ENCODE data around the gene NF1. TPM values are rescaled to one million over a fixed set of nuclear protein-coding genes. Genes with fewer than 3 reads are reported as not detected.
"Not testable (repeated sequence)": the region's sequence is repeated elsewhere in the genome, so short reads cannot be mapped to it uniquely, and the experiment has no call there.

Gene NF1
- total and polyA plus RNA-seq, 5 donors = 7.2 to 60.8 (median 46.1) TPM

- H3K27me3 ChIP-seq (ENCODE audit: control insufficient read depth, insufficient read depth); H3K9me3 ChIP-seq (ENCODE audit: control insufficient read depth, low read length); H3K27ac ChIP-seq (ENCODE audit: low read length); H3K4me1 ChIP-seq (ENCODE audit: control insufficient read depth, insufficient read depth, low read length); H3K4me3 ChIP-seq (ENCODE audit: low read length); DNase-seq; ATAC-seq; intact Hi-C loops (cut with DNase I): not testable (repeated sequence)
- 96% methylated on average over 6 of the region's 6 CpGs for WGBS
Measured at GRCh38 chr17:31156864-31157263, 62.1 kb downstream of the NF1 start.

GRCh38 chr17:31158746-31159377 is 64.1 kb downstream of the NF1 start:
- peaks cover 1% of the 10 kb centered on the region for H3K4me1 ChIP-seq (ENCODE audit: control insufficient read depth, insufficient read depth, low read length)
- no peak overlapping the region for H3K4me3 ChIP-seq (ENCODE audit: low read length)
- H3K27ac ChIP-seq (ENCODE audit: low read length) = no peak overlapping the region
- ATAC-seq = no peak
- DNase-seq = no peak
- no peaks in the 10 kb centered on the region for H3K27me3 ChIP-seq (ENCODE audit: control insufficient read depth, insufficient read depth)
- intact Hi-C loops (cut with DNase I) = no loop called here
- no peaks in the 10 kb centered on the region for H3K9me3 ChIP-seq (ENCODE audit: control insufficient read depth, low read length)
- WGBS = 81% methylated on average over 1 of the region's 1 CpG

GRCh38 chr17:31163091-31163781 is 68.5 kb downstream of the NF1 start:
- no peak for DNase-seq
- Histone ChIP-seq H3K9me3 (ENCODE audit: control insufficient read depth, low read length) (no peaks in the 10 kb centered on the region), H3K4me3 (ENCODE audit: low read length) (no peak overlapping the region), H3K27ac (ENCODE audit: low read length) (no peak overlapping the region), H3K27me3 (ENCODE audit: control insufficient read depth, insufficient read depth) (no peaks in the 10 kb centered on the region), H3K4me1 (ENCODE audit: control insufficient read depth, insufficient read depth, low read length) (peaks cover 1% of the 10 kb centered on the region)
- 86% methylated on average over 7 of the region's 7 CpGs for WGBS
- no peak for ATAC-seq
- intact Hi-C loops (cut with DNase I) = no loop called here

- WGBS = 74% methylated on average over 3 of the region's 3 CpGs
- ATAC-seq (peak in 1 of 2 donors; percentile 54), DNase-seq (no peak)
- Histone ChIP-seq H3K4me3 (ENCODE audit: low read length) (no peak overlapping the region), H3K4me1 (ENCODE audit: control insufficient read depth, insufficient read depth, low read length) (peaks cover 1% of the 10 kb centered on the region), H3K27ac (ENCODE audit: low read length) (no peak overlapping the region), H3K9me3 (ENCODE audit: control insufficient read depth, low read length) (no peaks in the 10 kb centered on the region), H3K27me3 (ENCODE audit: control insufficient read depth, insufficient read depth) (no peaks in the 10 kb centered on the region)
- intact Hi-C loops (cut with DNase I) = no loop called here
Measured at GRCh38 chr17:31167111-31167510, 72.3 kb downstream of the NF1 start.

- Histone ChIP-seq H3K4me1 (ENCODE audit: control insufficient read depth, insufficient read depth, low read length) (peaks cover 1% of the 10 kb centered on the region), H3K4me3 (ENCODE audit: low read length) (no peak overlapping the region), H3K27ac (ENCODE audit: low read length) (no peak overlapping the region), H3K27me3 (ENCODE audit: control insufficient read depth, insufficient read depth) (no peaks in the 10 kb centered on the region), H3K9me3 (ENCODE audit: control insufficient read depth, low read length) (no peaks in the 10 kb centered on the region)
- ATAC-seq (no peak), DNase-seq (no peak)
- intact Hi-C loops (cut with DNase I) = no loop called here
Measured at GRCh38 chr17:31171701-31172100, 76.9 kb downstream of the NF1 start.

GRCh38 chr17:31172388-31172787 is 77.6 kb downstream of the NF1 start:
- Histone ChIP-seq H3K27me3 (ENCODE audit: control insufficient read depth, insufficient read depth) (no peaks in the 10 kb centered on the region), H3K9me3 (ENCODE audit: control insufficient read depth, low read length) (no peaks in the 10 kb centered on the region), H3K27ac (ENCODE audit: low read length) (no peak overlapping the region), H3K4me1 (ENCODE audit: control insufficient read depth, insufficient read depth, low read length) (peaks cover 1% of the 10 kb centered on the region), H3K4me3 (ENCODE audit: low read length) (no peak overlapping the region)
- WGBS = 98% methylated on average over 7 of the region's 7 CpGs
- ATAC-seq (no peak), DNase-seq (no peak)
- intact Hi-C loops (cut with DNase I) = no loop called here

- no peaks in the 10 kb centered on the region for H3K9me3 ChIP-seq (ENCODE audit: control insufficient read depth, low read length)
- H3K27ac ChIP-seq (ENCODE audit: low read length) = no peak overlapping the region
- no peaks in the 10 kb centered on the region for H3K27me3 ChIP-seq (ENCODE audit: control insufficient read depth, insufficient read depth)
- no peak overlapping the region for H3K4me3 ChIP-seq (ENCODE audit: low read length)
- 82% methylated on average over 2 of the region's 2 CpGs for WGBS
- ATAC-seq (no peak), DNase-seq (no peak)
- H3K4me1 ChIP-seq (ENCODE audit: control insufficient read depth, insufficient read depth, low read length) = peaks cover 1% of the 10 kb centered on the region
- intact Hi-C loops (cut with DNase I) = no loop called here
Measured at GRCh38 chr17:31174215-31174614, 79.4 kb downstream of the NF1 start.

- WGBS = 72% methylated on average over 5 of the region's 5 CpGs
Measured at GRCh38 chr17:31175237-31175636, 80.5 kb downstream of the NF1 start.

GRCh38 chr17:31176143-31176542 is 81.4 kb downstream of the NF1 start:
- 98% methylated on average over 3 of the region's 3 CpGs for WGBS
- intact Hi-C loops (cut with DNase I); H3K27me3 ChIP-seq (ENCODE audit: control insufficient read depth, insufficient read depth); DNase-seq; H3K9me3 ChIP-seq (ENCODE audit: control insufficient read depth, low read length); H3K27ac ChIP-seq (ENCODE audit: low read length); ATAC-seq; H3K4me1 ChIP-seq (ENCODE audit: control insufficient read depth, insufficient read depth, low read length); H3K4me3 ChIP-seq (ENCODE audit: low read length): not testable (repeated sequence)

More at GRCh38 chr17:31175237-31175636, 80.5 kb downstream of the NF1 start:
- DNase-seq (no peak), ATAC-seq (no peak)
- no peaks in the 10 kb centered on the region for H3K27me3 ChIP-seq (ENCODE audit: control insufficient read depth, insufficient read depth)
- H3K4me3 ChIP-seq (ENCODE audit: low read length) = no peak overlapping the region
- H3K9me3 ChIP-seq (ENCODE audit: control insufficient read depth, low read length) = no peaks in the 10 kb centered on the region
- H3K4me1 ChIP-seq (ENCODE audit: control insufficient read depth, insufficient read depth, low read length) = peaks cover 1% of the 10 kb centered on the region
- H3K27ac ChIP-seq (ENCODE audit: low read length) = no peak overlapping the region
- intact Hi-C loops (cut with DNase I) = no loop called here

GRCh38 chr17:31178951-31179350 is 84.2 kb downstream of the NF1 start:
- H3K9me3 ChIP-seq (ENCODE audit: control insufficient read depth, low read length); ATAC-seq; H3K27ac ChIP-seq (ENCODE audit: low read length); H3K4me3 ChIP-seq (ENCODE audit: low read length); intact Hi-C loops (cut with DNase I); H3K27me3 ChIP-seq (ENCODE audit: control insufficient read depth, insufficient read depth); H3K4me1 ChIP-seq (ENCODE audit: control insufficient read depth, insufficient read depth, low read length); DNase-seq: not testable (repeated sequence)
- 99% methylated on average over 1 of the region's 2 CpGs for WGBS

- no peak overlapping the region for H3K27ac ChIP-seq (ENCODE audit: low read length)
- H3K4me1 ChIP-seq (ENCODE audit: control insufficient read depth, insufficient read depth, low read length) = no peaks in the 10 kb centered on the region
- no peak for ATAC-seq
- H3K9me3 ChIP-seq (ENCODE audit: control insufficient read depth, low read length) = no peaks in the 10 kb centered on the region
- intact Hi-C loops (cut with DNase I) = no loop called here
- no peaks in the 10 kb centered on the region for H3K27me3 ChIP-seq (ENCODE audit: control insufficient read depth, insufficient read depth)
- H3K4me3 ChIP-seq (ENCODE audit: low read length) = no peak overlapping the region
- no peak for DNase-seq
- WGBS = 74% methylated on average over 5 of the region's 5 CpGs
Measured at GRCh38 chr17:31195305-31195704, 100.5 kb downstream of the NF1 start.

All from right cardiac atrium (tissue), 5 donors.